Upper lobe of right lung (tissue), 1 donor: ENCODE results near the gene TSEN34. TPM values are rescaled to one million over a fixed set of nuclear protein-coding genes. Genes with fewer than 3 reads are reported as not detected.
"Not testable (repeated sequence)": the region's sequence is repeated elsewhere in the genome, so short reads cannot be mapped to it uniquely, and the experiment has no call there.

Source experiments
- ATAC-seq: fragments of 200-7000 bp; cut with Tn5 transposase; one replicate; pipeline ENCODE4 v1.9.1; 2020; ENCODE audit warnings: mild to moderate bottlenecking, moderate library complexity
- DNase-seq: peaks from one replicate; pipeline ENCODE4 v3.0.0-alpha.2; 2020
- H3K27ac ChIP-seq: fragments of 200-600 bp; one replicate; pipeline ENCODE4 v1.8.0; 2022
- H3K27me3 ChIP-seq: fragments of 200-600 bp; one replicate; pipeline ENCODE4 v1.8.0; 2022; ENCODE audit warnings: mild to moderate bottlenecking
- H3K36me3 ChIP-seq: fragments of 200-600 bp; one replicate; pipeline ENCODE4 v1.8.0; 2022
- H3K4me1 ChIP-seq: fragments of 200-600 bp; one replicate; pipeline ENCODE4 v1.8.0; 2022
- H3K4me3 ChIP-seq: fragments of 200-600 bp; one replicate; pipeline ENCODE4 v1.8.0; 2022; ENCODE audit warnings: mild to moderate bottlenecking
- H3K9me3 ChIP-seq: fragments of 200-600 bp; one replicate; pipeline ENCODE4 v1.8.0; 2022
- CTCF ChIP-seq: fragments of 200-600 bp; IDR thresholded peaks from one replicate; pipeline ENCODE4 v1.8.0; 2022; ENCODE audit warnings: antibody characterized with exemption
- intact Hi-C: fragments of 100-400 bp; cut with DNase I; formaldehyde crosslinking; loops from one replicate; pipeline ENCODE4 v1.11.0; 2022
- total RNA-seq: library from RNA; stranded (reverse); fragmentation: NEBNext Ultra II Directional; extraction: Animal tissue kit (Norgen Biotek cat#: 25700); gene quantifications from one replicate; pipeline ENCODE4 v1.2.1, GENCODE V29; 2021
- donor health status: DM: no; HTN: yes; CAD: no; lungs with severe emphysema.

The TSEN34 gene
- total RNA-seq, 1 donor from 2014 or later: 34.7 TPM

DNA sequence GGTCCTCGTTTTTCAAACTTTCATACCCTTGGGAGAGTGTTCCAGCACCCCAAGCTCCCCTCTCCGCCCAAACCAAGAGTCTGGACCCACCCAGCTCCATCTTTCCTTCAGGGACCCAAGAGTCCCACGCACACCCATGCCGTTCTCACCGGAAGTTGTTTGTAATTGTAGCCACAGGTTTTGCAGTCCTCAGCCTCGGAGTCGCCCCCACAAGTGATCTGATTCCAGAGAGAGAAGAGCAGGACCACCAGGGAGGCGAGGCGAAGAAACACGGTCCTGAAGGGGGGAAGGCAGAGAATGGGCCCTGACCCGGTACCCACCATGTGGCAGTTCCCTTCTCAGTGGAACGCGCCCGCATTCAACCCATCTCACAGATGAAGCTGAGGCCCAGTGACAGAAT, 28.2 kb upstream of the TSEN34 start:
- DNase-seq (no peak), ATAC-seq (no peak)
- H3K27me3 ChIP-seq: no peaks in the 10 kb centered on the region
- intact Hi-C loops: no loop called here
- H3K9me3 ChIP-seq: no peaks in the 10 kb centered on the region
- H3K4me1 ChIP-seq: peaks cover 27% of the 10 kb centered on the region
- no peak for TF ChIP-seq CTCF
- no peak overlapping the region for H3K27ac ChIP-seq
- peaks cover 3% of the 10 kb centered on the region for H3K36me3 ChIP-seq
- H3K4me3 ChIP-seq: peak overlapping the region; percentile 47

DNA sequence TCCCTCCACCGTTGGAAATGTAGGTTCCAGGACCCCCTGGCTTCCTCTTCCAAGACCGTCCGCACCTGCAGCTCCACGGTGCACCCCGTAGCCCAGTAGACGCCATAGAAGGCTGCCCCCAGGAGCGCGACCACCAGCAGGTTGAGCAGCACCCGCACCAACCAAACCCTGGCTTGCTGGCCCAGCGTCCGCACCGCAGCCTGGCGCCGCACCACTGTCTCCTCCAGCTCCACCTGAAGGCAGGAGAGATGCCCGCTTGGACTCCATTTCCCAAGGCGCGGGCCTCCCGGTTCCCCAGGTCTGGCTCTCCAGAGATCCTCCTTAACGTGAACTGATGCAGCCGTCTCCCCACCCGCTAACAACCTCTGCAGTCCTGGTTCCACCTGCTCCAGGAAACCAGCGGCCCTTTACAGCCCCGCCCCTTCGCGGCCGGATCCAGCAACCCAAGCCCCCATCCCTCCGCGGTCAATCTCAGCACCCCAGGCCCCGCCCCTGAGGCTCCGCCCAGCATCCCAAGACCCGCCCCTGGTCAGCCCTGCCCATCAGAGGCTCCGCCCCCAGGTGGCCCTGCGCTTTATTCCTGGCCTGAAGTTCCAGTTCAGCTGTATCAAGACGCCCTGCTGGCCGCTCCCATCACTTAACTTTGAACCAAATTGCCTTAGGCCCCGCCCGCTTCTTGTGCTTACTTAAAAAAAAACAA, 26.6 kb upstream of the TSEN34 start:
- DNase-seq (peak; percentile 84), ATAC-seq (peak; percentile 32)
- H3K27me3 ChIP-seq: no peaks in the 10 kb centered on the region
- intact Hi-C loops: loop anchor here (5.0 kb wide), 1 partner anchor 68 kb away; no protein-coding TSS in a partner anchor
- no peak overlapping the region for H3K27ac ChIP-seq
- H3K36me3 ChIP-seq: no peaks in the 10 kb centered on the region
- peaks cover 22% of the 10 kb centered on the region for H3K4me1 ChIP-seq
- no peak for TF ChIP-seq CTCF
- H3K4me3 ChIP-seq: no peak overlapping the region
- H3K9me3 ChIP-seq: no peaks in the 10 kb centered on the region

DNA sequence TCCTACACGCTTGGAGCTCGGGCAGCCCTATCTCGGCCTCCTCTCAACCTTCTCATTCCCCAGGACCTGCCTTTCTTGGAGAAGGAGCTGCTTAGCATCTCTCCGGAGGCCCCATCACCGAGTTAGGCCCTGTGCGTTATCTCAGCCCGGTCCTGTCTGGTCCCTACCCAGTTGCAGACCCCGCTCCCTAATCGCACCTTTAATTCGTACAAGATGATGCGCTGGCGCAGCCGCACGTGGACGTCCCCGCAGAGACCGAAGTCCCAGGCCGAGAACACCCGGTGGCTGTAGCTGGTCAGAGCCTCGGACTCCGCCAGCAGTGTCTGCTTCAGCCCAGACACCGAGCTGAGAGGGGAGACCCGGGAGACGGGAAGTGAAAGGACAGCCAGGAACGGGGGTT, 25.9 kb upstream of the TSEN34 start:
- H3K4me1 ChIP-seq: peaks cover 20% of the 10 kb centered on the region
- intact Hi-C loops: loop anchor here (5.0 kb wide), 1 partner anchor 67 kb away; no protein-coding TSS in a partner anchor
- H3K36me3 ChIP-seq: no peaks in the 10 kb centered on the region
- no peaks in the 10 kb centered on the region for H3K27me3 ChIP-seq
- no peak overlapping the region for H3K27ac ChIP-seq
- DNase-seq (no peak), ATAC-seq (no peak)
- no peak overlapping the region for H3K4me3 ChIP-seq
- H3K9me3 ChIP-seq: no peaks in the 10 kb centered on the region
- no peak for TF ChIP-seq CTCF

GRCh38 chr19:54168174-54168917, 22.8 kb upstream of the TSEN34 start:
- Histone ChIP-seq H3K27ac (no peak overlapping the region), H3K36me3 (no peaks in the 10 kb centered on the region), H3K27me3 (no peaks in the 10 kb centered on the region), H3K9me3 (no peaks in the 10 kb centered on the region), H3K4me1 (peaks cover 9% of the 10 kb centered on the region), H3K4me3 (no peak overlapping the region)
- ATAC-seq: peak; percentile 88
- intact Hi-C loops: loop anchor here (5.0 kb wide), 1 partner anchor 64 kb away; no protein-coding TSS in a partner anchor
- peak; percentile 96 for DNase-seq
- peak; percentile 92 for TF ChIP-seq CTCF

DNA sequence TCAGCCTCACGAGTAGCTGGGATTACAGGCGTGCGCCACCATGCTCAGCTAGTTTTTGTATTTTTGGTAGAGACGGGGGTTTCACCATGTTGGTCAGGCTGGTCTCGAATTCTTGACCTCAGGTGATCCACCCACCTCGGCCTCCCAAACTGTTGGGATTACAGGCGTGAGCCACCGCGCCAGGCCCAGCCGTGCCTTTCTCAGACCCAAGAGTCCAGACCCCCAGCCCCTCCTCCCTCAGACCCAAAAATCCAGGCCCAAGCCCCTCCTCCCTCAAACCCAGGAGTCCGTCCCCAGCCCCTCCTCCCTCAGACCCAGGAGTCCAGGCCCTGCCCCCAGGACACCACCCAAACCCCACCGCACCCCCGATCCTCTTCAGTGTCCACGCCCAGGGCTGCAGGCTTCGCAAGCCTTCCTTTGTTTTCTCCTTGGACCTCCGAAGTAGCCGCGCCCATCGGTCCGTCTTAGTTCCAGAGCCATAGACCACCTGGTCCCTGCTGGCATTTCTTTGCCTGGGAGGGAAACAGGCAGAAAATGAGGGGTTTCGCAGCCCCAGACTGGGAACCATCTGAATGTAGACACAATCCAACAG, 21.9 kb upstream of the TSEN34 start:
- no peak overlapping the region for H3K4me3 ChIP-seq
- intact Hi-C loops: loop anchor here (5.0 kb wide), 1 partner anchor 63 kb away; no protein-coding TSS in a partner anchor
- H3K27ac ChIP-seq: no peak overlapping the region
- ATAC-seq (no peak), DNase-seq (no peak)
- H3K36me3 ChIP-seq: no peaks in the 10 kb centered on the region
- no peaks in the 10 kb centered on the region for H3K27me3 ChIP-seq
- no peaks in the 10 kb centered on the region for H3K9me3 ChIP-seq
- H3K4me1 ChIP-seq: peaks cover 9% of the 10 kb centered on the region
- TF ChIP-seq CTCF: no peak

- ATAC-seq, H3K4me3 ChIP-seq, intact Hi-C loops, DNase-seq, H3K27me3 ChIP-seq, H3K27ac ChIP-seq, H3K4me1 ChIP-seq, H3K9me3 ChIP-seq, H3K36me3 ChIP-seq: not testable (repeated sequence)
These were observed 19.2 kb upstream of the TSEN34 start for GRCh38 chr19:54171736-54172431.
